HepG2 (cell line): ENCODE data around the gene OSBPL8. TPM values are rescaled to one million over a fixed set of nuclear protein-coding genes. Genes with fewer than 3 reads are reported as not detected.

Experiments
- ATAC-seq: fragments of 200-7000 bp; cut with Tn5 transposase; 3 replicates; pipeline ENCODE4 v1.9.1; 2020; ENCODE audit warnings: mild to moderate bottlenecking, moderate library complexity
- BruUV-seq: library from RNA; stranded (reverse); fragments of 400-500 nt; replicated peaks from 2 replicates; lab custom pipeline; 2021; lab: Mats Ljungman, UMichigan
- CTCF ChIA-PET: fragments of 300-600 bp; formaldehyde crosslinking; extraction: SDS; loops from one replicate; lab custom pipeline; 2021; ENCODE audit warnings: low total read pairs, inconsistent platforms, low intra/inter-chr PET ratio; lab: Yijun Ruan, JAX
- POLR2A ChIA-PET: fragments of 350-600 bp; sonication (Branson Sonifier 250); formaldehyde crosslinking; loops from one replicate; lab custom pipeline; 2020; ENCODE audit warnings: antibody characterized with exemption, inconsistent platforms; lab: Yijun Ruan, JAX
- DNase-seq: peaks from one replicate; pipeline ENCODE4 v3.0.0-alpha.2; 2015; ENCODE audit warnings: low spot score
- FAIRE-seq: peaks from 3 replicates; lab custom pipeline; 2011; peaks lifted over from hg19 to GRCh38; lab: Jason Lieb, UNC
- H2AFZ ChIP-seq: one replicate; pipeline ENCODE4 v1.6.1; 2011; ENCODE audit warnings: low read length, inconsistent platforms
- H3K27ac ChIP-seq: fragments of 300-600 bp; 3 replicates; pipeline ENCODE4 v1.8.0; 2011; ENCODE audit warnings: mixed run types, mild to moderate bottlenecking, mixed read lengths, low read length, inconsistent platforms; ENCODE audit not compliant: insufficient read depth; ENCODE audit errors: extremely low read length
- H3K27me3 ChIP-seq, 2 experiments: fragments of 200-600 bp in 1 of 2; 2 replicates in 1 of 2; 3 replicates in 1 of 2; pipeline versions ENCODE4 v1.6.0 to v1.8.0; 2011; ENCODE audit warnings: low read length in 2 of 2, mild to moderate bottlenecking in 2 of 2, moderate library complexity in 2 of 2, inconsistent platforms in 1 of 2; ENCODE audit not compliant: insufficient read depth in 2 of 2, control insufficient read depth in 1 of 2
- H3K36me3 ChIP-seq, 2 experiments: fragments of 200-600 bp in 1 of 2; replicated peaks in 1 of 2; 2 replicates in 1 of 2; 3 replicates in 1 of 2; pipeline versions ENCODE4 v1.5.1 to v1.8.0; 2011; ENCODE audit warnings: low read length in 2 of 2, inconsistent platforms in 1 of 2; ENCODE audit not compliant: insufficient read depth in 2 of 2, control insufficient read depth in 1 of 2
- H3K4me1 ChIP-seq: 2 replicates; pipeline ENCODE4 v1.5.1; 2012; ENCODE audit warnings: low read length, inconsistent platforms; ENCODE audit not compliant: insufficient read depth
- H3K4me2 ChIP-seq: 2 replicates; pipeline ENCODE4 v1.6.0; 2011; ENCODE audit warnings: low read depth, low read length, inconsistent platforms
- H3K4me3 ChIP-seq, 3 experiments: fragments of 200-600 bp in 1 of 3; sonication (generic), shearing (Covaris generic) in 1 of 3; replicated peaks in 1 of 3; 2 replicates each; pipeline ENCODE4 v1.5.1; 2011 to 2016; ENCODE audit warnings: low read length in 3 of 3, inconsistent platforms in 2 of 3, low read depth in 2 of 3, mild to moderate bottlenecking in 2 of 3, control low read depth in 1 of 3, mixed read lengths in 1 of 3; ENCODE audit not compliant: insufficient read depth in 1 of 3
- H3K79me2 ChIP-seq: one replicate; pipeline ENCODE4 v1.6.1; 2011; ENCODE audit warnings: low read length, inconsistent platforms; ENCODE audit not compliant: insufficient read depth
- H3K9ac ChIP-seq: 2 replicates; pipeline ENCODE4 v1.6.0; 2011; ENCODE audit warnings: mild to moderate bottlenecking, low read depth, low read length, inconsistent platforms; ENCODE audit not compliant: insufficient read depth
- H3K9me3 ChIP-seq: 2 replicates; pipeline ENCODE4 v1.5.1; 2012; ENCODE audit warnings: mild to moderate bottlenecking, low read length
- H4K20me1 ChIP-seq: 2 replicates; pipeline ENCODE4 v1.6.0; 2011; ENCODE audit warnings: inconsistent platforms, mild to moderate bottlenecking, low read length, moderate library complexity; ENCODE audit not compliant: insufficient read depth
- ATF7 ChIP-seq, 2 experiments: fragments of 450-650 bp in 1 of 2; sonication (generic) in 1 of 2; formaldehyde crosslinking in 1 of 2; IDR thresholded peaks; 2 replicates each; pipeline versions ENCODE4 v1.4.0 to v1.6.1; 2016 to 2020; ENCODE audit warnings: antibody characterized with exemption in 1 of 2, mild to moderate bottlenecking in 1 of 2, missing genetic modification reagents in 1 of 2
- DNMT1 ChIP-seq: sonication (generic); formaldehyde crosslinking; IDR thresholded peaks from 2 replicates; pipeline ENCODE4 v1.5.1; 2020; ENCODE audit warnings: mild to moderate bottlenecking, missing genetic modification reagents
- GATAD1 ChIP-seq: IDR thresholded peaks from 2 replicates; pipeline ENCODE4 v1.6.1; 2016; ENCODE audit warnings: missing genetic modification reagents, missing compliant biosample characterization
- NR3C1 ChIP-seq: sonication (generic); formaldehyde crosslinking; IDR thresholded peaks from 2 replicates; pipeline ENCODE4 v1.4.0; 2020; ENCODE audit warnings: missing genetic modification reagents
- PHF8 ChIP-seq: sonication (generic); formaldehyde crosslinking; IDR thresholded peaks from 2 replicates; pipeline ENCODE4 v1.5.0; 2020; ENCODE audit warnings: missing genetic modification reagents
- TCF12 ChIP-seq, 2 experiments: fragments of 450-650 bp in 1 of 2; sonication (generic) in 1 of 2; formaldehyde crosslinking in 1 of 2; IDR thresholded peaks; 2 replicates each; pipeline versions ENCODE4 v1.6.1 to v1.8.0; 2017 to 2022; ENCODE audit warnings: antibody characterized with exemption in 1 of 2, mild to moderate bottlenecking in 1 of 2, missing genetic modification reagents in 1 of 2, moderate library complexity in 1 of 2
- ZGPAT ChIP-seq: IDR thresholded peaks from 2 replicates; pipeline ENCODE4 v1.6.1; 2016; ENCODE audit warnings: mild to moderate bottlenecking
- ZNF326 ChIP-seq: sonication (generic); formaldehyde crosslinking; IDR thresholded peaks from 2 replicates; pipeline ENCODE4 v1.4.0; 2020; ENCODE audit warnings: missing genetic modification reagents, borderline replicate concordance
- ZNF639 ChIP-seq: conservative IDR thresholded peaks from 2 replicates; pipeline ENCODE4 v1.6.1; 2018; ENCODE audit warnings: missing genetic modification reagents
- ZSCAN5A ChIP-seq: sonication (generic); formaldehyde crosslinking; IDR thresholded peaks from 2 replicates; pipeline ENCODE4 v1.8.0; 2022; ENCODE audit warnings: mild to moderate bottlenecking, missing genetic modification reagents, borderline replicate concordance
- WGBS: methylation state at CpG from one replicate; pipeline ENCODE4 v1.1.6; 2017; ENCODE audit warnings: low lambda C conversion rate; 5-methylcytosine and 5-hydroxymethylcytosine counted together
- in situ Hi-C: cut with HindIII; loops from 2 replicates; pipeline ENCODE4 v1.10.0; 2017; ENCODE audit warnings: low pct_unique_long_range_greater_than_20kb; ENCODE audit not compliant: extremely low pct_ligation_motif_present
- intact Hi-C: fragments of 100-400 bp; cut with micrococcal nuclease; formaldehyde crosslinking; loops from one replicate; pipeline ENCODE4 v1.10.0; 2022; ENCODE audit not compliant: unreplicated experiment
- polyA plus RNA-seq, 8 experiments: library from polyadenylated mRNA; depleted of rRNA in 3 of 8; stranded (reverse) in 7 of 8; unstranded in 1 of 8; fragments of >200 nt; fragmentation: Illumina TruSeq in 4 of 8; extraction: Trizol in 4 of 8; gene quantifications; 2 replicates each; pipeline versions ENCODE4 v1.2.1 to v1.2.3, GENCODE V29; 2011 to 2016; ENCODE audit warnings: low read depth in 4 of 8, missing spikeins in 1 of 8, mixed read lengths in 1 of 8; ENCODE audit not compliant: insufficient read depth in 1 of 8
- total RNA-seq, 5 experiments: library from RNA; depleted of rRNA; stranded (reverse); fragments of >200 nt; fragmentation: Illumina TruSeq; extraction: Trizol; gene quantifications; 2 replicates each; pipeline ENCODE4 v1.2.3, GENCODE V29; 2016; ENCODE audit warnings: low read depth in 1 of 5

The OSBPL8 gene
- total and polyA plus RNA-seq, 2 of the 13 experiments (the other 11 are each of a cell fraction or from before 2014, with no cell fraction given): 11.0 to 33.9 TPM

- ATAC-seq: no peak
- WGBS: 48% methylated on average over 3 of the region's 3 CpGs
- no peak overlapping the region for H3K9ac ChIP-seq
- DNase-seq: no peak
- no peaks in the 10 kb centered on the region for H3K36me3 ChIP-seq
- H3K4me2 ChIP-seq: no peak overlapping the region
- no TSS peak for BruUV-seq
- ChIA-PET CTCF (no interaction called here), POLR2A (no interaction called here)
- H4K20me1 ChIP-seq: no peaks in the 10 kb centered on the region
- H3K79me2 ChIP-seq: no peaks in the 10 kb centered on the region
- intact Hi-C loops (no loop called here), in situ Hi-C loops (no loop called here)
- no peaks in the 10 kb centered on the region for H3K4me1 ChIP-seq
- H3K27me3 ChIP-seq: no peaks in the 10 kb centered on the region; a peak in 1 of 5 replicates
- TF ChIP-seq PHF8 (CRISPR knock-in tag): no peak
- TF ChIP-seq ATF7 (IDR thresholded peaks at IDR 0.05): peak; percentile 21; the same call in 1 of the 2 replicates
- TF ChIP-seq ATF7 (CRISPR knock-in tag; IDR thresholded peaks at IDR 0.05): no peak
- no peak overlapping the region for H2AFZ ChIP-seq
- no peaks in the 10 kb centered on the region for H3K9me3 ChIP-seq
- no peak overlapping the region for H3K27ac ChIP-seq
- no peak overlapping the region for H3K4me3 ChIP-seq
- FAIRE-seq: no peak
Measured at GRCh38 chr12:76590131-76590530, 30.6 kb upstream of the OSBPL8 start.

- Histone ChIP-seq H3K4me2 (no peak overlapping the region), H3K9ac (no peak overlapping the region), H3K9me3 (no peaks in the 10 kb centered on the region), H3K27me3 (no peaks in the 10 kb centered on the region; a peak in 1 of 5 replicates), H2AFZ (no peak overlapping the region), H3K79me2 (no peaks in the 10 kb centered on the region), H3K36me3 (no peaks in the 10 kb centered on the region), H4K20me1 (no peaks in the 10 kb centered on the region), H3K27ac (no peak overlapping the region), H3K4me1 (no peaks in the 10 kb centered on the region), H3K4me3 (no peak overlapping the region)
- no peak for DNase-seq
- POLR2A ChIA-PET: no interaction called here
- no peak for FAIRE-seq
- intact Hi-C loops: loop anchor here (10.0 kb wide), 1 partner anchor 114 kb away; no protein-coding TSS in a partner anchor
- no peak for ATAC-seq
- CTCF ChIA-PET: no interaction called here
- in situ Hi-C loops: no loop called here
- no TSS peak for BruUV-seq
- TF ChIP-seq ZNF326 (no peak), ZSCAN5A (no peak), ZGPAT (CRISPR knock-in tag) (no peak), GATAD1 (CRISPR knock-in tag) (no peak), TCF12 (IDR thresholded peaks at IDR 0.05) (no peak), TCF12 (CRISPR knock-in tag; IDR thresholded peaks at IDR 0.05) (no peak), ZNF639 (CRISPR knock-in tag) (no peak), NR3C1 (CRISPR knock-in tag) (no peak), DNMT1 (CRISPR knock-in tag) (no peak)
- TF ChIP-seq, all 625 proteins: peak for 0
Measured at GRCh38 chr12:76588881-76589565, 29.5 kb upstream of the OSBPL8 start.
